Activated T-cell treated with anti-CD3 and anti-CD28 coated beads, Interleukin-2, amount 50 U/mL, for 24 hours (primary cell): ENCODE data around the gene MYL7.
A peak's percentile ranks its signal among the peaks of the same experiment; 100 is the strongest.

ENCODE experiments used
- DNase-seq: peaks from one replicate; pipeline ENCODE4 v3.0.0-alpha.2; 2020
- H3K27ac Mint-ChIP-seq: 2 replicates; pipeline ENCODE4 v1.8.0; 2020; ENCODE audit warnings: mild to moderate bottlenecking, mixed read lengths
- H3K27me3 Mint-ChIP-seq: 2 replicates; pipeline ENCODE4 v1.8.0; 2020; ENCODE audit warnings: mixed read lengths
- H3K36me3 Mint-ChIP-seq: 2 replicates; pipeline ENCODE4 v1.8.0; 2020; ENCODE audit warnings: low read depth, mixed read lengths
- H3K4me1 Mint-ChIP-seq: 2 replicates; pipeline ENCODE4 v1.8.0; 2020; ENCODE audit warnings: low read depth, mixed read lengths
- H3K4me3 Mint-ChIP-seq: 2 replicates; pipeline ENCODE4 v1.8.0; 2020; ENCODE audit warnings: mild to moderate bottlenecking, moderate library complexity, mixed read lengths
- H3K9me3 Mint-ChIP-seq: 2 replicates; pipeline ENCODE4 v1.8.0; 2020; ENCODE audit warnings: mixed read lengths

Gene MYL7

GRCh38 chr7:44100458-44101302 lies 40.5 kb downstream of the MYL7 start:
- H3K4me3 Mint-ChIP-seq: no peak overlapping the region
- no peaks in the 10 kb centered on the region for H3K9me3 Mint-ChIP-seq
- DNase-seq: no peak
- no peak overlapping the region for H3K27ac Mint-ChIP-seq
- H3K27me3 Mint-ChIP-seq: peaks cover 9% of the 10 kb centered on the region
- H3K36me3 Mint-ChIP-seq: peaks cover 2% of the 10 kb centered on the region
- H3K4me1 Mint-ChIP-seq: peaks cover 26% of the 10 kb centered on the region

- Mint-ChIP-seq H3K27me3 (peaks cover 7% of the 10 kb centered on the region), H3K4me3 (no peak overlapping the region), H3K27ac (peak overlapping the region; percentile 18), H3K36me3 (no peaks in the 10 kb centered on the region), H3K9me3 (no peaks in the 10 kb centered on the region), H3K4me1 (peaks cover 16% of the 10 kb centered on the region)
- no peak for DNase-seq
These were observed 41.5 kb downstream of the MYL7 start for GRCh38 chr7:44099669-44100068.

GRCh38 chr7:44098092-44099068 lies 42.8 kb downstream of the MYL7 start:
- no peaks in the 10 kb centered on the region for H3K36me3 Mint-ChIP-seq
- H3K4me1 Mint-ChIP-seq: peaks cover 16% of the 10 kb centered on the region
- H3K4me3 Mint-ChIP-seq: no peak overlapping the region
- no peak for DNase-seq
- H3K9me3 Mint-ChIP-seq: no peaks in the 10 kb centered on the region
- peaks cover 5% of the 10 kb centered on the region for H3K27me3 Mint-ChIP-seq
- H3K27ac Mint-ChIP-seq: peak overlapping the region; percentile 87

- peak overlapping the region; percentile 87 for H3K27ac Mint-ChIP-seq
- H3K9me3 Mint-ChIP-seq: no peaks in the 10 kb centered on the region
- DNase-seq: no peak
- no peak overlapping the region for H3K4me3 Mint-ChIP-seq
- no peaks in the 10 kb centered on the region for H3K27me3 Mint-ChIP-seq
- no peaks in the 10 kb centered on the region for H3K36me3 Mint-ChIP-seq
- peaks cover 16% of the 10 kb centered on the region for H3K4me1 Mint-ChIP-seq
These were observed 43.8 kb downstream of the MYL7 start for GRCh38 chr7:44097064-44097932.

GRCh38 chr7:44096326-44096881 lies 44.7 kb downstream of the MYL7 start:
- H3K4me3 Mint-ChIP-seq: no peak overlapping the region
- H3K27ac Mint-ChIP-seq: no peak overlapping the region

GRCh38 chr7:44095781-44096180 lies 45.4 kb downstream of the MYL7 start:
- H3K27me3 Mint-ChIP-seq: no peaks in the 10 kb centered on the region
- peaks cover 16% of the 10 kb centered on the region for H3K4me1 Mint-ChIP-seq
- no peaks in the 10 kb centered on the region for H3K36me3 Mint-ChIP-seq
- no peak overlapping the region for H3K27ac Mint-ChIP-seq
- DNase-seq: no peak
- H3K9me3 Mint-ChIP-seq: no peaks in the 10 kb centered on the region
- H3K4me3 Mint-ChIP-seq: no peak overlapping the region

More at GRCh38 chr7:44096326-44096881, 44.7 kb downstream of the MYL7 start:
- Mint-ChIP-seq H3K27me3 (no peaks in the 10 kb centered on the region), H3K4me1 (peaks cover 16% of the 10 kb centered on the region), H3K9me3 (no peaks in the 10 kb centered on the region), H3K36me3 (no peaks in the 10 kb centered on the region)
- DNase-seq: no peak

GRCh38 chr7:44094883-44095592 lies 46.1 kb downstream of the MYL7 start:
- H3K4me1 Mint-ChIP-seq: peaks cover 16% of the 10 kb centered on the region
- no peak overlapping the region for H3K4me3 Mint-ChIP-seq
- no peak overlapping the region for H3K27ac Mint-ChIP-seq
- DNase-seq: no peak
- no peaks in the 10 kb centered on the region for H3K9me3 Mint-ChIP-seq
- no peaks in the 10 kb centered on the region for H3K27me3 Mint-ChIP-seq
- H3K36me3 Mint-ChIP-seq: no peaks in the 10 kb centered on the region

- H3K27ac Mint-ChIP-seq: no peak overlapping the region
- H3K4me3 Mint-ChIP-seq: no peak overlapping the region
- no peaks in the 10 kb centered on the region for H3K9me3 Mint-ChIP-seq
- no peaks in the 10 kb centered on the region for H3K36me3 Mint-ChIP-seq
- DNase-seq: no peak
- peaks cover 16% of the 10 kb centered on the region for H3K4me1 Mint-ChIP-seq
- no peaks in the 10 kb centered on the region for H3K27me3 Mint-ChIP-seq
These were observed 46.8 kb downstream of the MYL7 start for GRCh38 chr7:44094365-44094764.

- no peak overlapping the region for H3K27ac Mint-ChIP-seq
- H3K4me1 Mint-ChIP-seq: peaks cover 16% of the 10 kb centered on the region
- H3K4me3 Mint-ChIP-seq: no peak overlapping the region
- H3K27me3 Mint-ChIP-seq: no peaks in the 10 kb centered on the region
- H3K36me3 Mint-ChIP-seq: no peaks in the 10 kb centered on the region
- H3K9me3 Mint-ChIP-seq: no peaks in the 10 kb centered on the region
- no peak for DNase-seq
These were observed 48.0 kb downstream of the MYL7 start for GRCh38 chr7:44093102-44093641.
